ENCODE results near the gene ZG16B.
A peak's percentile ranks its signal among the peaks of the same experiment; 100 is the strongest.

The ZG16B gene

GRCh38 chr16:2825049-2825742 lies 4.9 kb upstream of the ZG16B start:
- no peak for DNase-seq (ENCODE audit: low spot score)

DNA sequence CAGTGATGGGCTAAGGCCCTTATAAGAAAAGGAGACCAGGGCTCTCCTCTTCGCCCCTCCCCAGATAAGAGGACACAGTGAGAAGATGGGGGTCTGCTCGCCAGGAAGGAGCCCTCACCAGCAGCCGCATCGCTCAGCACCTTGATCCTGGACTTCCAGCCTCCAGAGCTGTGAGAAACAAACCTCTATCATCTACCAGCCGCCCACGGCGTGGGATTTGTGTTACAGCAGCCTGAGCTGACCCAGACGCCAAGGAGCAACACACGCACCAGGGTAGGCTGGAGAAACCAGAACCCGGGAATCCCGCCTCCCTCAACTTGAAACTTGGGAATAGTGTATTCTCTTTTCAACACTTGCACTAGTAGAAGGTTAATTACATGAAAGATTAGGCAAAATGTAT lies 4.2 kb upstream of the ZG16B start:
- DNase-seq (ENCODE audit: low spot score): no peak

DNA sequence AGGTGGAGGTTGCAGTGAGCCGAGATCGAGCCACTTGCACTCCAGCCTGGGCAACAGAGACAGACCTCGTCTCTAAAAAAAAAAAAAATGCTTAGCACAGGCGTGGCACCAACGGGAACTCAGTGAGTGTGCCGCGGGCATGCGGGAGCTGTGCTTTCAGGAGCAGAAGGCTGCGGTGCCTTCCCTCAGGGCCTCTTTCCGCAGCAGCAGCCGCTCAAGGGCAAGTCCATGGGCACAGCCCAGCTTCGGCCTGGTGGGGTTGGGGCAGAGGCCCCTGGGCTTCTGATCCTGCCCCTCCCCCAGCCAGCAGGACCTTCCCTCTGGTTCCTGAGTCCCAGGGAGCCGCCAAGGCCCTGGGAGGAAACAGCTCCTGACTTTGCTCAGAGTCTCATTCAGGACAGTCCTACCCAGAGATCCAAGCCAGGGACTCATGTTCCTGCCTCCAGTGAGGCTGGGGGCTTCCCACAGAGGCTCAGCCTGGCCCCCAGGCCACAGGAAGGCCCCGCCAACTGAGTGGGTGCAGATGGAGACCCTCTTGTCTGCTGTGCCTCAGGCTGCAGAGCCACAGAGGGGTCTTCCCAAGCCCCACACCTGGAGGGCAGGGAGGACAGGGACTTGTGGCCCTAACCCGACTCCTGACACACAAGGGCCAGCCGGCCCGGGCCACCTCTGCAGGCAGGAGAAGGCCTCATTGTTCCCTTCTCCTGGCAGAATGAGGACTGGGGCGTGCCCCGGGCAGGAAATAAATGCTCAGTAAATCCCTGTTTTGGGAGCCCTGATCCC lies 3.3 kb upstream of the ZG16B start:
- DNase-seq (ENCODE audit: low spot score): no peak

DNA sequence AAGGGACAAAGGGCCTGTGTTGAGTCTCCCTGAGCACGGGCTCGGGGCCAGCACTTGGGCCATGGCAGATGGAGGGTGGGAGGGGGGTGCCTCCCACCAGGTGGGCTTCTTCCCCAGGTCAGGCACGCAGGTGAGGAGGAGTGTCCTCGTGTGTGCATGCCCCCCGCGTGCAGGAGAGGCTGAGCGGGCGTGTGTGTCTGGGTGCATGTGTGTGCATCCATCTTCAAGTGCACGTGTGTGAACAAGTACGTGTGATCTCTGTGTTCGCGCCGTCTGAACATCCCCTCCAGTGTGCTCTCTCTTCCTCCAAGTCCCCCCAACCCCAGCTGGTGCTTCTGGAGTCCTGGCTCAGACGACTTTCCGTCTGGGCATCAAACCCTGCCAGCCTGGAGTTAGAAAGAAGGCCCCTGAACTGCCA lies 2.7 kb upstream of the ZG16B start:
- no peak for DNase-seq (ENCODE audit: low spot score)

- DNase-seq (ENCODE audit: low spot score): peak; percentile 71
Measured at GRCh38 chr16:2827831-2828520, 2.1 kb upstream of the ZG16B start.

DNA sequence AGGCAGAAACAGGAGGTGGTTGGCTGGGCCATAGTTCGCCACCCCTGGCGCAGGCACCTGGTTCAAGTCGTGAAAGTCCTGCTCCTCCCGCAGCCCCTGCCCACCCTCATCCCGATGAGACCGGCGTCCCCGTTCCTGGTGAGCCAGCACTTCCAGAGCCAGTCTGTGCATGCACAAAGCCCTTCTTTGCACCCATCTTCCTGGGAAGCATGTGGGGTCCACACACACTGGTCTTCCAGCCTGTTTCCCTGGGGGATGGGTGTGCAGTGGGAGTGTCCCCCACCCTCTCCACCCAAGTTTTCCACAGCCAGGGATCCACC lies 1.6 kb upstream of the ZG16B start:
- DNase-seq (ENCODE audit: low spot score): no peak

GRCh38 chr16:2828876-2829430 lies 1.1 kb upstream of the ZG16B start:
- no peak for DNase-seq (ENCODE audit: low spot score)

GRCh38 chr16:2830355-2830695 lies 222 bp downstream of the ZG16B start:
- no peak for DNase-seq (ENCODE audit: low spot score)

DNA sequence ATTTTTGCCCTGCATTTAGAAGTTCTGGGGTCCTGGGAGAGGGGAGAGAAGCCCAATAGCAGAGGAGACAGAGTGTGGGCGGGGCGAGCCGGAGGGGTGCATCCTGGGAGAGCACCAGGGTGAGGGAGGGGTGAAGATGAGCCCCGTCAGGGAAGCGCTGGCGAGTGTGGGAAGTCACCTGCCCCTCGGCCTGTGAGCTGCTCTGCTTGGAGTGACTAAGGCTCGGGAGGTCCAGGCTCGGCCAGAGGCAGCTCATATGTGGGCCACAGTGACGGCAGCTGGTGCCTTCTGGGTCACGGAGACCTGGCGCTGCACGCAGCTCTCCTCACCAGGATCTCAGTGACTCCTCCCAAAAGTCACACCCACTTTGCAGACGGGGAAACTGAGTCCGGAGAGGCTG lies 1.1 kb downstream of the ZG16B start:
- no peak for DNase-seq (ENCODE audit: low spot score)

GRCh38 chr16:2833776-2834175 lies 3.7 kb downstream of the ZG16B start:
- DNase-seq (ENCODE audit: low spot score): no peak

DNA sequence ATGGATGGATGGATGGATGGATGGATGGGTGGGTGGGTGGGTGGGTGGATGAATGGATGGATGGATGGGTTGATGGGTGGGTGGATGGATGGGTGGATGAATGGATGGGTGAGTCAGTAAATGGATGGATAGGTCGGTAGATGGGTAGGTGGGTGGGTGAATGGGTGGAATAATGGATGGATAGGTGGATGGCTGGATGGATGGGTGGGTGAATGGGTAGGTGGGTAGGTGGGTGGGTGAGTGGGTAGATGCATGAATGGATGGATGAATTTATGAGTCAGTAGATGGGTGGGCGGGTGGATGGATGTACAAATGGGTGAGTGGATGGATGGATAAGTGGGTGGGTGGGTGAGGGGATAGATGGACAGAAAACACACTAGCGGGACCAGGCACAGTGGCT lies 4.9 kb downstream of the ZG16B start:
- DNase-seq (ENCODE audit: low spot score): no peak

- peak; percentile 53 for DNase-seq (ENCODE audit: low spot score)
Measured at GRCh38 chr16:2835638-2836493, 5.8 kb downstream of the ZG16B start.

DNA sequence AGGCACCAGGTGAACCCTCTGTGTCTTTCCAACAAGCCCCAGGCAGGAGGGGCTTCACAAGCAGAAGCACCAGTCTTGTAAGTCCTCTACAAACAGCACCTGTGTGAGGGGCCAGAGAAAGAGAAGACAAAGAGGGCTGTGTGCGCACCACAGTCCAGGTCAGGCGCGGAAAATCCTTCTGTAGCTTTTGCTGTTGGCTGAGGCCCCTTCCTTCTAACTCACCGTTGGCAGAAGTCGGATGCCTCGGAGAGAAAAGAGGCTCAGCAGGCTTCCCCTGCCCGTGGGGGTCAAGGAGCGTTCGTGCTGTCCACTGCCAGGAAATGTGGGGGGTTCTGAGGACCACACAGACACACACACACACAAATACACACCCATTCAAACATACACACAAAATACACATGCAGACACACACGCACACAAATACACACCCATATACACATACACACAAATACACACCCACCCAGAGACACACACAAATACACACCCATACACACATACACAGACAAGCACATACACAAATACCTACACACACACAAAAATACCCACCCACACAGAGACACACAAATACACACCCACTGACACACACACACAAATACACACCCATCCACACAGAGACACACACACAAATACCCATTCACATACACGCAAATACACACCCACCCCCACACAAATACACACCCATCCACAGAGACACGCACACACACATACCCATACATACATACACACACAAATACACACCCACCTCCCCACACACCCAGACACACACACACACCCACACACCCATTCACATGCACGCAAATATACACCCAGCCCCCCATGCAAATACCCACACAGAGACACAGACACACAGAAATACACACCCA lies 6.8 kb downstream of the ZG16B start:
- DNase-seq (ENCODE audit: low spot score): no peak

DNA sequence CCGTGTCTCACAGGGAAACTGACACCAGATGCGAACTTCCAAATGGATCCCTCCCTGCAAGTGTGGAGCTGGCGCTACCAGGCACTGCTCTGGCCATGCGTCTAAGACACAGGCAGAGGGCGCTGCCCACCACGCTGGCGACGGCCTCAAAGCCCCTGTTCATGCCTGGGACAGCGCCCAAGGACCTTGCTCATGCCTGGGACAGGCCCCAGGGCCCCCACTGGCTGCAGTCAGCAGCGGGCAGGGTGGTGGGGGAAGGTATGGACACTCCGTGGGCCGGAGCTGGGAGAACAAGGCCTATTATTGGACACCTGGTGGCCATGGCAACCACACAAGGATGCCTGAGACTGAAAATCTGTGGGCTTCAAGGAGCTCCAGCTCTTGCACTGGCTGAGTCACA lies 8.8 kb downstream of the ZG16B start:
- DNase-seq (ENCODE audit: low spot score): peak; percentile 92

DNA sequence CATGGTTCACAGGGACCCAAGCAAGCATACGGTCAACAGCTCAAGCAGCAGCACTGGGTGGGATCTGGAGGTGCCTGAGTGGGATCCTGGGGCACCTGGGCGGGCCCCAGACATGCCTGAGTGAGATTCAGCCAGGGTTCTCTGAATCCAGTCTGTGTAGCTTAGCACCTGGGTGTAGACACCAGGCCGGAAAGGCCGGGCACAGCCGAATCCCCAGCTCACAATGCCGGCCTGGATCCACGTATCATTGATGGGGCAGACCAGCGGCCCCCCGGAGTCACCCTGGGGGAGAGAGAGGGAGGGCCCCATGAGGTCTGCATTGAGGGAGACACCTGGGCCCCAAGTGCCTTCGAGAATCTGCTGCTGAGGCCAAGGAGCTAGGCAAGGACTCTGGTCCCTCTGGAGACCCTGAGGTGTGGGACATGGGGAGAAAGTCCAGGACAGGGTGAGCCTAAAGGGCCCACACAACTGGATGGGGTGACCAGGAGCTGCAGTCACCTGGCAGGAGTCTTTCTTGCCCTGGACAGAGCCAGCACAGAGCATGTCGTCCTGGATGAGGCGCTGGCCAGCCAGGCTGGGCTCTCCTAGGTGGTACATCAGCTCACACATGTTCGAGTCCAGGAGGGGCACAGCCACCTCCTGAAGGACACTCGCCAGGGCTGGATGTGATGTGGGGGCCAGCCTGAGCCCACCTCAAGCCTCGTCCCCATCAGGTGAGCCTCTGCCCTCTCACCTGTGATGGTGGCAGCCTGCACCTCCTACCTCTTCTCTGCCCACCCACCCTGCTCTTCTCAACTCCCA lies 9.7 kb downstream of the ZG16B start:
- DNase-seq (ENCODE audit: low spot score): no peak

- DNase-seq (ENCODE audit: low spot score): no peak
Measured at GRCh38 chr16:2840914-2841313, 10.8 kb downstream of the ZG16B start.

- no peak for DNase-seq (ENCODE audit: low spot score)
Measured at GRCh38 chr16:2841606-2842339, 11.7 kb downstream of the ZG16B start.

GRCh38 chr16:2842340-2843000 lies 12.4 kb downstream of the ZG16B start:
- DNase-seq (ENCODE audit: low spot score): peak; percentile 85

GRCh38 chr16:2843526-2843925 lies 13.4 kb downstream of the ZG16B start:
- DNase-seq (ENCODE audit: low spot score): no peak
